Omental fat pad (tissue), 4 donors: Measurements from ENCODE around the gene NCBP1. TPM values are rescaled to one million over a fixed set of nuclear protein-coding genes. Genes with fewer than 3 reads are reported as not detected.
"Not testable (repeated sequence)": the region's sequence is repeated elsewhere in the genome, so short reads cannot be mapped to it uniquely, and the experiment has no call there.

Source experiments
- ATAC-seq: fragments of 150-250 bp; one replicate; pipeline ENCODE4 v1.9.1; 2016; ENCODE audit warnings: mild to moderate bottlenecking, moderate library complexity; ENCODE audit not compliant: low FRiP score
- DNase-seq: peaks from one replicate; pipeline ENCODE4 v3.0.0-alpha.2; 2019; ENCODE audit warnings: low spot score
- total RNA-seq, 4 donors: library from RNA; depleted of rRNA; stranded (reverse); fragments of >200 nt; gene quantifications; one replicate each; pipeline ENCODE4 v1.1.0, GENCODE V29; 2016
- TF ChIP-seq, protein P1 (sequence below), 3 donors: fragments of 450-650 bp; IDR thresholded peaks; one replicate each; pipeline ENCODE4 v1.5.1; 2016 to 2017; ENCODE audit warnings: antibody characterized with exemption in 3 of 3, mild to moderate bottlenecking in 3 of 3, moderate library complexity in 2 of 3

NCBP1 gene
- total RNA-seq, 4 donors from 2014 or later, result 15.9 to 26.5 (median 18.5) TPM

DNA sequence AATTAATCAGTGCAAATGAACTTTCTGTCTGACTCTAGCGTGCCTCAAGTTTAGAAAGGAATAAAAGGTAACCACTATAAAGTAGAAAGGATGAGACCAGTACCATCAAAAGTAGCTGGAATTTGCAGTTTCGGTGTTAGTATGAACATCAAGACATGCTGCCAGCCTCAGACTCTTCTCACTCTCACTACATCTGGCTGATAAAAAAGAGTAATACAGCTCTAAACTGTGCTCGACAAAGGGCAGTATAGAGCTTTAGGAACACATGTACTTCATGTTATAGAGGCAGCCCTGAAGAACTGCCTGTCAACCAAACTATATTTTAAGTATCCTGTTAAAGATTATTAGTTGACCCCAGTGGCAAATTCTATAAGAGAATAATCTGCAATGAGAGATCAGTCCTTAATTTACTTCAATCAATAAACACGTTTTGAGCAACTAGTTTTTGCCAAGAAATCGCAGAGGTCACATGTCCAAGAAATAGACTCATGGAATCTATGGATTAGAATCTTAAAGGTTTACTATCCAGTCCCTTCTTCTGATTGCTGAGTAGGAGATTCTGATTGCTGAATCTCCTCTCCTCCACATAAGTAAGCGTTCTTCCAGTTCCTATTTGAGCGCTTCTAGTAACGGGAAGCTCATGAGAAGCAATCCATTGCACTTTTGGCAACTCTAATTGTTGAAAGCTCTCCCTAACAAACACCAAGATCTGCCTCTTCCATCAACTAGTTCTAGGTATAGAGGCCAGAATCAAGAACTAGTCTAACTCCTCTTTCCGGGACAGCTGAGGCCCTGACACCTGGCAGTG is 62.6 kb downstream of the NCBP1 start:
- no peak for DNase-seq
- peak; percentile 2 for ATAC-seq
- TF ChIP-seq, protein P1, sequence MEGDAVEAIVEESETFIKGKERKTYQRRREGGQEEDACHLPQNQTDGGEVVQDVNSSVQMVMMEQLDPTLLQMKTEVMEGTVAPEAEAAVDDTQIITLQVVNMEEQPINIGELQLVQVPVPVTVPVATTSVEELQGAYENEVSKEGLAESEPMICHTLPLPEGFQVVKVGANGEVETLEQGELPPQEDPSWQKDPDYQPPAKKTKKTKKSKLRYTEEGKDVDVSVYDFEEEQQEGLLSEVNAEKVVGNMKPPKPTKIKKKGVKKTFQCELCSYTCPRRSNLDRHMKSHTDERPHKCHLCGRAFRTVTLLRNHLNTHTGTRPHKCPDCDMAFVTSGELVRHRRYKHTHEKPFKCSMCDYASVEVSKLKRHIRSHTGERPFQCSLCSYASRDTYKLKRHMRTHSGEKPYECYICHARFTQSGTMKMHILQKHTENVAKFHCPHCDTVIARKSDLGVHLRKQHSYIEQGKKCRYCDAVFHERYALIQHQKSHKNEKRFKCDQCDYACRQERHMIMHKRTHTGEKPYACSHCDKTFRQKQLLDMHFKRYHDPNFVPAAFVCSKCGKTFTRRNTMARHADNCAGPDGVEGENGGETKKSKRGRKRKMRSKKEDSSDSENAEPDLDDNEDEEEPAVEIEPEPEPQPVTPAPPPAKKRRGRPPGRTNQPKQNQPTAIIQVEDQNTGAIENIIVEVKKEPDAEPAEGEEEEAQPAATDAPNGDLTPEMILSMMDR (IDR thresholded peaks at IDR 0.05), result no peak

DNA sequence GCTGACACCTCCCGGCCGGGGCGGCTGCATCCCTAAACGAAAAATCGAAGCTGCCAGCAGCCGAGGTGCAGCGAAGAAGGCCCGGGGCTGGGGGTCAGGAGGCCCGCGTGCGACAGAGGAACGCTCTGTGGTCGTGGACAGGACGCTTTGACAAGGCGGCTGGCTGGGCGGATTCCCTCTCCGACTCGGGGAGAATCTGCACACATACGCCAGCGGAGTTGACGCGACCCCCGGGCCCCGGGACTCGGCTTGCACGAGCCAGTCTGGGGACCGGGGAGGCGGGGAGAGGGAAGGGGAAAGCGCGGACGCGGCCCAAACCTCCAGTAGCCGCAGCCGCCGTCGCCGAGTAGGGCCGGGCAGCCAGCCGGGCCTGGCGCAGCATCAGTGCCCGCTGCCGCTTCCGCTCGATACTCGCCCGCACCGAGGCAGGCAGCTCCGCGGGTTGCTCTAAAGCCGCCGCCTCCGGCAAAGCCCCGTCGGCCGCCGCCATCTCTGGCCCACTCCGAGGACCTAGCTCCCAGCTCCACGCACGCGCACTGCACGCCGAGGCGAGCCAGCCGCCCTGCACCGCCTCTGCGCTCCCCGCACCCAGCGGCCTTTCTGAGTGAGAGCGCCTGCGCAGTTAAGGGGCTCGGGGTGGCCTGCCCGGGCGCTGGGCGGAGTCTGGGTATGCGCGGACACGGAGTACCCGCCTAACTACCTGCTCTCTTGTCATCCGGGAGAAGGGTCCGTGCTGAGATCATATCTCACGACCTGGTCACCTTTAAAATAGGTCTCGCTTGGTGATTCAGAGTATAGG is 63.4 kb downstream of the NCBP1 start, which contains the start of gene XPA:
TSS of gene XPA (minus strand) at position 538 of the 799 bp plus-strand sequence. CDS start at position 490, 48 bp downstream.
- peak; percentile 81 for DNase-seq
- TF ChIP-seq, protein P1 (IDR thresholded peaks at IDR 0.05), result no peak
- peak; percentile 99 for ATAC-seq

DNA sequence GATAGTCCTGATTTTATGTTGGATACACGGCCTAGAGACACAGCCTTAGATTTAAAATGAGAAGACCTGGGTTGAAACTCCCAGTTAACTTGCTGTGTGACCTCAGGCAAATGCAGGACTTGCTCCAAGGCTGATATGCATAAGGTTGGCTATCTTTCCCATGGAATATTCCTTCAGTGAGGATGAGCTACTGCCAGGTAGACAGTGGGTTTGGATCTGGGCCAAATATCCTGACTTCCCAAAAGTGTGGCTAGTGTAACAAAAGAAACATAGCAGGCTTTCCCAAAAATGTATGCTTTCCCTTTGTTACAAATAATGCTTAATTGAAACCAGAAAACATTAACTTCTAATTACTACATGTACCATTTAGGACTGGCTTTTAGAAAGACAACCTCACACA is 64.2 kb downstream of the NCBP1 start:
- TF ChIP-seq, protein P1 (IDR thresholded peaks at IDR 0.05), result no peak
- ATAC-seq (no peak), DNase-seq (no peak)

GRCh38 chr9:97698865-97699264 is 65.2 kb downstream of the NCBP1 start:
- TF ChIP-seq, protein P1 (IDR thresholded peaks at IDR 0.05), result no peak
- no peak for ATAC-seq
- no peak for DNase-seq

- not testable (repeated sequence) for DNase-seq, ATAC-seq
These were observed 65.7 kb downstream of the NCBP1 start for GRCh38 chr9:97699281-97699680.

- not testable (repeated sequence) for ATAC-seq
These were observed 66.2 kb downstream of the NCBP1 start for GRCh38 chr9:97699824-97700223.

GRCh38 chr9:97703437-97704344 is 70.1 kb downstream of the NCBP1 start:
- TF ChIP-seq, protein P1 (IDR thresholded peaks at IDR 0.05), result no peak
- DNase-seq (no peak), ATAC-seq (peak; percentile 90)

More at GRCh38 chr9:97699824-97700223, 66.2 kb downstream of the NCBP1 start:
- DNase-seq, result not testable (repeated sequence)
